ENCODE results near the gene ARHGAP15. TPM values are rescaled to one million over a fixed set of nuclear protein-coding genes. Genes with fewer than 3 reads are reported as not detected.
"Not testable (repeated sequence)": the region's sequence is repeated elsewhere in the genome, so short reads cannot be mapped to it uniquely, and the experiment has no call there.

The ARHGAP15 gene
- total RNA-seq, 1 donor from 2014 or later = 10.0 TPM

DNA sequence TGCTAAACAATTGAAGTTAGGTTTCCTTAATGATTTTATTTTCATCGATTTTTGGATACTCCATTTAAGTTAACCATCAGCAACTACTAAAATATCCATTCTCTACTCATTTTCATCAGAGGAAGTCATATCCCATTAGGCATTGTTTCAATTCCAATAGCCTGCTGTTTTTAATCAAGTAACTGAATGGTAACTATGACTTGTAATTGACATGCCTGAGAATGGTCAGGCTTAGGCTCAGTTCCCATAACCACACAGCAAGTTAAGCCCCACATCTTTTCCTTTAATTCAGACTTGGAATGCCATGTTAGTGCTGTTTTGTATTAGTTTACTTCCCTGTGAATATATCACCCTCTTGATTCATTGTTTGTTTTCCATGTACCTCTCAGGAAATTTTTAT is 398.8 kb downstream of the ARHGAP15 start:
- no peak for DNase-seq (ENCODE audit: low spot score)

DNA sequence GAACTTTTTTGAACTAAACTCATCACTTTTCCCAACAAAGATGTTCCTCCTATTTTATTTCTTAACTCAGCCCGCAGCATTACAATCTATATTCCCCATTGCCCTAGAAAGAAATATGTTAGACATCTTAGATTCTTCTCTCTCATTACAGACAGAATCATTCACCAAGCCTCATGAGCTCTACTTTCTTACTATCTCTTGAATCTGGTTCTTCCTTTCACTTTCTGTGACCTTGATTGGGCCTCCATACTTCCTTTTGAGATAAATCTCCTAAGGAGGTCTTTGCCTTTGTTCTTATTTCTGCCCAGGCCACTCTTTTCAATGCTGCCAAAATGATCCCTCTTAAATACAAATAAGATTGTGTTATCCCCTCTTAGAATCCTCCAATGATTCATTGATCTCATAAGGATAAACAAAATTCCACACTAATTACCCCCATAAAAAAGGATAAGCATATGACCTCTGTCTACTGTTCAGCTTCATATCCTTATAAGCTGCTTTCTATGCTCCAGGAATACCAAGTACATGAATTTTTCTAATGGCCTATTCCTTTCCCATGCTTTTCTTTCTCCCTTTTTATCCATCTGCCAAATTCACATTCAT is 400.0 kb downstream of the ARHGAP15 start:
- DNase-seq (ENCODE audit: low spot score) = no peak

DNA sequence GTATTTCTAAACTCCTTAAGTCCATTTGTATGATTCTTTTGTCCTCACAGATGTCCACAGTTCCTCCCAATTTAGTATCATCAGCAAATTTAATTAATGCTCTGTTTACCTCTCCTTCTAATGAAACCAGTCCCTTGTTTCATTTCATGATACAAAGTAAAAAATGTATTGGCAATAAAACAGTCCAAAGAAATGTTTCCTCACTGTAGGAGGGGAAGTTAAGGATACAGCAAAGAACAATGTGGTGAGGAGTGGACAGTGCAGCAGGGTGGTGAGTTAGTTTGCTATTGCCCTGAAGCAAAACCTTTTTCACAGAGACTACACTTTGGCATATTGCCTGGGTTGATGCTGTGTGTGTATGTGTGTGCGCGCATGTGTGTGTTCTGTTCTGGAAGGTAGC is 401.5 kb downstream of the ARHGAP15 start:
- no peak for DNase-seq (ENCODE audit: low spot score)

DNA sequence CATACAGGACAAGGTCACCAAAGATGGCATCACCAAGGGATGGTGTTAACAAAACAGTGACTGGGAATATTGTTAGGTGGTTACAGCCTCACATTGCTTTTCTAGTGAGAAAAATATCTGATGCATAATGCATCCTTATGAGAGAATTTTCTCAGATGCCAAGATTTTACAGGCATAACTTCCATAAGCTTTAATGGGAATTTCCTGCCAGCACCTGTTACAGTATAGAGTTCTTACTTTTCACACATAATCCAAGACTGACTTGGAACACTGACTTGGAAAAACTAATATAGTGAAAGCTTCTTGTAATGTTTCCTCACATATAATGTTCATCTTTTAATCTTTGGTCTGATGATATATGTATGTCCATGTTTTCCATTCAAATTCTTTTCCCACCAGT is 402.8 kb downstream of the ARHGAP15 start:
- no peak for DNase-seq (ENCODE audit: low spot score)

DNA sequence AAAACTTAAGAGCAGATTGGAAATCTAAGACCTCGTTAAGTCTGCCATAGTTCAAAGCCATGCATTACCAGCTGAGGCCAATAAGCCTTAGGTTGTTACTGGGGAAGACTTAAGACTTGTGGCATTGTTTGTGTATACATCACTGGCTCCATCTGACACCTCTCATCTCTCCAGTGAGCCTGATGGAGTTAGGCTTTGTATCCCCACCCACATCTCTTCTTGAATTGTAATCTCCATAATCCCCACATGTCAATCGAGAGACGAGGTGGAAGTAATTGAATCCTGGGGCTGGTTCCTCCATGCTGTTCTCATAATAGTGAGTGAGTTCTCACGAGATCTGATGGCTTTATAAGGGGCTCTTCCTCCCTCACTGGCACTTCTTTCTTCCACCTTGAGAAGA is 404.6 kb downstream of the ARHGAP15 start:
- DNase-seq (ENCODE audit: low spot score) = no peak

DNA sequence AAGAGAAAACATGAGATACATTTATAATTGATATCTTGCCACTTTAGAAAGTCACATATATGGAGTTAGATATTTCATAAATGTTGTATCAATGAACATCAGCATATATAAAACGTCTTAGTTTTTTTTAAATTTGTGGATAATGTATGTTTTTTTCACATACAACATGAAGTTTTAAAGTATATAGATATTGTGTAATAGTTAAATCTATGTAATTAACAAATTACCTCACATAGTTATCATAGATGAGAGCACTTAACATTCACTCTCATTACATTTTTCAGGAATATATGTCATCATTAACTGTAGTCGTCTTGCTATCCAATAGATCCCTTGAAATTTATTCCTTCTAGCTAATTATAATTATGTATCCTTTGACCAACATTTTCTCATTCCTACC is 406.6 kb downstream of the ARHGAP15 start:
- DNase-seq (ENCODE audit: low spot score) = no peak

DNA sequence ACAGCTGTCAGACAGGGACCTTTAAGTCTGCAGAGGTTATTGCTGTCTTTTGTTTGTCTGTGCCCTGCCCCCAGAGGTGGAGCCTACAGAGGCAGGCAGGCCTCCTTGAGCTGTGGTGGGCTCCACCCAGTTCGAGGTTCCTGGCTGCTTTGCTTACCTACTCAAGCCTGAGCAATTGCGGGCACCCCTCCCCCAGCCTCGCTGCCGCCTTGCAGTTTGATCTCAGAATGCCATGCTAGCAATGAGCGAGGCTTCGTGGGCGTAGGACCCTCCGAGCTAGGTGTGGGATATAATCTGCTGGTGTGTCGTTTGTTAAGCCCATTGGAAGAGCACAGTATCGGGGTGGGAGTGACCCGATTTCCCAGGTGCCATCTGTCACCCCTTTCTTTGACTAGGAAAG is 412.7 kb downstream of the ARHGAP15 start:
- not testable (repeated sequence) for DNase-seq (ENCODE audit: low spot score)

DNA sequence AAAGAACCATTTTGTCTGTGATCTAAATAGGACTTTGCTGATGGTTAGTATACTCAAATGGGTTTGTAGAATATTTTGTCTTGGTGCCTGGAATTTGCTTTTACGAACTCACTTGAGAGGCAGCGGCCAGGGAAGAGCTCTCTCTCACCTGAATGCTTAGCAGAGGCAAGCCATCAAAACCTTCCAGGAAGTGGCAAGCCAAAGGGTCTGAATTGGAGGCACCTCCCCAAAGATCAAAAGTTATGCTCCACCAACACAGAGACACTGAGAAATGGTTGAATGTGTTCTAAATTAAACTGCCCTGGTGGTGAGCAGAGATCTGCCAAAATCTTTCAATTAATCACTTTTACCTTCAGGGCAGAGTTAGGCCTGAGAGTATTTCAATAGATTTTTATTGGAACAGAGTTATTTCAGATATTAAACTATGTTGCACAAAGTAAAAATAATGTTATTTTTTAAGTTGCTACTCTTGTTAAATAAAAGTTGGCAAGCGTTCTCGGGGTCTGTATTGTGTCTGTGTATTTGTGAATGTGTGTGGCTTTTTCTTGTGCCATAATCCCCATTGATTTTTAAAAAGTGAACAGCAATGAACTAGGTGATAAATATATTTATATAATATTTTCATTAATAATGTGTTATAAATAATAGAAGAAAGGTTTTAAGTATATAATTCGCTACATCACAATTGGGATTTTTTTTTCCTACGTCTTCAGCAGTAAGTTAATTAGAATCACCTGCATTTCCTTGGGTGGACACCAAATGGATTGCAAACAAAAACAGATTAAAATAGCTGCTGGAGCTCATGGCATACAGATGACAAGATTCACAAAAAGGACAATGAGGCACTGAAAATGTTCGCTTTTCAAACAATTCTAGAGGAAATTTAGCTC is 416.1 kb downstream of the ARHGAP15 start:
- no peak for DNase-seq (ENCODE audit: low spot score)

DNA sequence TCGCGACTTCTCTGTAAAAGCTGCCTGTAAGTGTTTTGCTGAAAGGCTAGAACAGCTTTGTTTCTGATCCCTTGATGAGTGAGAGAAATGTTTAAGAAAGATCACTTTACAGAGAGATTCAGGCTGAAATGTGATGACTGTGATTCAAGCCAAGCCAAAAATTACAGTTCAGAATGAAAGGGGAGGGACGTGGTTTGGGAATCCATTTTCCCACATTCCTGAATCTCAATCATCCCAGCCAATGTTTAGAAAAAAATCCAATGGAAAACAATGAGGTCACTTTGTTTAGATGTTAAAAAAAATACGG is 416.7 kb downstream of the ARHGAP15 start:
- no peak for DNase-seq (ENCODE audit: low spot score)

DNA sequence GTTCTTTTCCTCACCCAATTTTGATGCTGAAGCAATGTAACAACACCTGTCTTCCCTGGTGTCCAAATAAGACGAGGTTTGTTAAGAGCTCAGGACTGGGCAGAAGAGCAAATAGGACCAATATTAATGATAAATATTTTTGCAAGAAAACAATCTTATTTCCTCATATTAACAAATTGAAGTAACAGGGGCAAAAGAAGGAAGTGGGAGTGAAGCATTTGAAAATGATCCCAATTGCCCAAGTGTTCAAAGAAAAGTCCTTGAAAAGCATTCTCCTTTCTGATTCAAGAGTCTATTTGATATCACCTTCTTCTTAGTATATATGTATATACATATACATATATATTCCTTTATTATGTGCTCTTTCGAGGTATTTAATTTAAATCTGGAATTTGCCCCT is 418.8 kb downstream of the ARHGAP15 start:
- no peak for DNase-seq (ENCODE audit: low spot score)

DNA sequence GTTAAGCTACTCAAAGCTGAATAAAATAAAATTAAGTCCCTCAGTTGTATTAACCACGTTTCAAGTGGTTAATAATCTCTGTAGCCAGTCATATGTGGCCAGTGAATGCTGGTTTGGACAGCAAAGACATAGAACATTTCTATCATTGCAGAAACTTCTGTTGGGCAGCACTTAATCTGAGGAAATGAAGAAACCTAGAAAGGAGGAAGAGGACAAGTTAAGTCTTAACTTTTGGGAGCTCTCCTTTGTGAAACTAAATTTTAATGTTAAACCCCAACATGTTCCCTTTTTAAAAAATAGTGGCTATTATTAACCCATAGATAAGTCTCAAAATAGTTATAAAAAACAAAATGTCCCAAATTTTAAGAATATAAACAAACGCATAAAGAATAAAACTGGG is 421.3 kb downstream of the ARHGAP15 start:
- no peak for DNase-seq (ENCODE audit: low spot score)

DNA sequence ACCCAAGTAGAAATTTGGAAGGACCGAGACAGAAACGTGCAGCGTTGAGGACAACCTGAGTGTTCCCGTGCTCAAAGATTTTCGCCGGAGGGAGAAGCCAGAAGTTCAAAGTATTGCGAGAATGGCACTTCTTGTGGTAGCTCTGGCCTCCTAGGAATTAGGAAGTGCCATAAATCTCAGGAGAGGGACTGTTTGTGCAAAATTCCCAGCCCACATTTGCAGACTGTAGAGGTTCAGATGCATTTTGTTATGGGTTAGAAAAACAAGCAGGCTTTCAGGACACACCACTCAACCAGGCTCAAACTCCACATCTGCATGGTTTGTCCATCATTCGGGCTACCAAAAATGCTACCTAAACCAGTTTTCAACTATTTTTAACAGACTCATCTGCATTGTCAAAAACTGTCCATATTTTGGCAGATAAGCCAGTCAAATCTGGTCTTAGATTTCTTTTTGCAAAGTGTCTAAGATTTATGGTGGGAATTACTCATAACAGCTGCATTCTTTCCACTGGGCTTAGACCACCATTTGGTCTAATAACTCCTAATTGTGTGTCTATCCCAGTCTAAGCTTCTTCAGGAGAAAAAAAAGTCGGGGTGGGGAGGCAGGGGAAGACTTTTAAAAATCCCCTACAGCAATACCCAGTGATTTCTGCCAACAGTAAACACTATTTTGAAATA is 422.9 kb downstream of the ARHGAP15 start:
- no peak for DNase-seq (ENCODE audit: low spot score)

DNA sequence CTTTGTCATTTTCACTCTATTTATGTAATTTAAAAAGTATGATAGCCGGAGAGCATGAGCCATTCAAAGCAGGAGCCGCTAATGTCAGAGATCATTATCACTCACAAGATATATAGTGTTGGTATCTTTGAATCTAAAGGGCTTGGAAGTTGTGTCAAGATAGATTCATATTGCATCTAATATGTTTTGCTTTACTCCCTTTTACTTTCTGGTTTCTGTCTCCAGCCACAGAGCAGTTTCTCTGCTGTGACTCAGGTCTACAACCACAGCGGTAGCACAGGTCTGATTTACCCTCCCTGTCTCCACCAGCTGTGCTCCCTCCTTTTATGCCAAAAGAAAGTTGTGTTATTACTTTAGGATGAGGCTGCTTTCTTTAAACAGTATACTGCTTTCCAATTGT is 424.0 kb downstream of the ARHGAP15 start:
- no peak for DNase-seq (ENCODE audit: low spot score)

DNA sequence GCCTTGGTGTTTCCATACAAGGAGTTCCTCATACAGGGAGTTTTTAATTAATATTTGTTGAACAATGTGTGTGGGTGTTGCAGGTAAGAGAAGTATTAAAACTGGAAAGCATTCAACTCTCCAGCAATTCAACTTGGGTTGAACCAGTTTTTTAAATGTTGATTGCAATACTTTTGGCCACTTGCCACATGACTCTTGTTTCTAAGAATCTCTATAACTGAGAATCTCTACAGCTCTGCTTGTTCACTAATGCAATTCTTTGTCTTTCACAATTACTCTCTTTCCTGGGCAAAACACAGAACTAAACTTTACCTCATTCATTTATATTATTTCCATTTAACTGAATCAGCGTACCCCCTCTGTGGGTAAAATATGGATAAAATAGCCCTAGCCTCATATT is 429.4 kb downstream of the ARHGAP15 start:
- DNase-seq (ENCODE audit: low spot score) = no peak

DNA sequence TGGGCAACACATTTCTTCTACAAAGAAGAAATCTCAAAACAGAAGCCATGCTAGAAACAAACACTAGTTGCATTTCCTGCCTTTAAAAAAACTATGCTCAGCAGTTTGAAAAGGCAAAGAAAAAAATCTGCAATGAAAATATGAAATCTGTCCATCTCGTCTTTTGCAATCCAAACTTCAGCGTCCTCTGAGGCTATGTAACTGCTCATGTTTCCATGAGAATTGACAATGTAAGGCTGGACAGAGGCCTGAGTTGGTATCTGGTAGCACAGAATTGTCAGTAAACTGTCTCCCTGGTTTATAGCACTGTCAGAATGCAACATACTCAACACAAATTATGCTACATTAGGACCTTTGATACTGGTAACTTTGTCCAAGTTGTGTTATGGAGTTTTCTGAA is 429.9 kb downstream of the ARHGAP15 start:
- DNase-seq (ENCODE audit: low spot score) = no peak

DNA sequence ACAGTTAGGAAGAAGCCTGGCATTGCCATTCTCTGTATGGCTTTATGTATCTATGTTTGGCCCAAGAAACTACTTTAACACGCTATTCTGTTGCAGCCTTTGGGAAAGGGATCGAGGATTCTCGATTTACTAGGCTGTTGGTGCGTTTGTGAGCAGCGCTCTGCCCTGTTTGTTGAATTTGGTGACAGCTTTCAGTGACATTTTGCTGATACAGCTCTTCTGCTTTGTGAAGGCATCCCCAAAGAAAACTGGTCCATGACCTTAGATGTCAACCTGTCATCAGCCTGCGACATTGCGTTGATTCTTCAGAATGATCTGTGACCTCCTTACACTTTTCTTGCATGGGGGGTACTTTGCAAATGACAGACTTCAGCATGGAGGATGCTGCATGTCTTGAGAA is 431.5 kb downstream of the ARHGAP15 start:
- no peak for DNase-seq (ENCODE audit: low spot score)

DNA sequence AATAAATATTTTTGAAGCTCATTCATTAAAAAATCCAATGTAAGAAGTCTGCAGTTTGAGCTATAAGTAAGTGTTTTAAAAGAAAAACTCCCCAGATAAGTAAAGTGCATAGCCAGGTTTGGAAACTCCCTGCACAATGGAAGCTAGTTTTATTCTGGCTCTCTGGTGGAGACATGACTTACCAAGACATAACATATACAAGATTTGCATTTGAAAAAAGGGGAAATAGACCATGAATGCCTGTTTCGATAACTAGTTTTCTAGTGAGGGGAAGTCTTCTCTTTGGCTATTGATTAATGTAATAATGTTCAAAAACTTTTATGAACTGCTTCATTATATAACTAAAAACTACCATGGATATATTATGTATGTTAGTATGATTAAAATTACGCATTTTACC is 435.2 kb downstream of the ARHGAP15 start:
- DNase-seq (ENCODE audit: low spot score) = no peak

DNA sequence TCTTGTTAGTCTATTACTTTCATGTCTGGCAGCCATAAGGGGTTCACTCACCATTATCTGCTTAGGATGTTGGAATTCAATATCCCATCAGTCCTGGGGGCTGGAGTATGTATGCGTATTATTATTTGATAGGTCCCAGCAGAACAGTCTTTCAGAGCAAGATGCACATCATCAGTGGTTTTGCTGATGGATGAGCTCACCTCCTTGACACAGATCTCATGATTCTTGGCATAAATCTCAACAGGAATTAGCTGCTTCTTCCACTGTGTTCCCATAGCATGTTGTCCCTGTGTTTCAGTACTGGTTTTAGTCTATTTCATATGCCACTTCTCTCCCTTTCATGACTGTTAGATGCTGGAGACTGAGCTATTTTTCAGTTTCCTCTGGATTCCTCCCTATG is 442.5 kb downstream of the ARHGAP15 start:
- DNase-seq (ENCODE audit: low spot score) = no peak

DNA sequence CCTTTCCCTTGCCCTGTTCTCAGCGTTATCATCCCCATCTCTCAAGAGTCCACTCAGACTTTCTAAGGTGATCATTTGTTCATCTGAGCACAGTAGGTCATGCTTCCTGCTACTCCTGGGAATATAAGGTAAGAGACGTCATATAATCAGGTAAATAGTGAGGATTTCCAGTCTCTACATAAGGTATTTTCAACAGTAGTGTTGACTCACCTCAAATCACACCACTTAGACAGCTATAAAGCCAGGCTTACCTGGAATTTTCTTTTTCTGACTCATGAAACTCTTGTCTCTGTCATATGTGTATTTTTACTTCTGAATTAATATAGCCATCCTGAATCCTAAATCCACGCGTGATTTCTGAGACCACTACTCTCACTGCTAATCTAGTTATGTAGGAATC is 443.2 kb downstream of the ARHGAP15 start:
- DNase-seq (ENCODE audit: low spot score) = no peak

DNA sequence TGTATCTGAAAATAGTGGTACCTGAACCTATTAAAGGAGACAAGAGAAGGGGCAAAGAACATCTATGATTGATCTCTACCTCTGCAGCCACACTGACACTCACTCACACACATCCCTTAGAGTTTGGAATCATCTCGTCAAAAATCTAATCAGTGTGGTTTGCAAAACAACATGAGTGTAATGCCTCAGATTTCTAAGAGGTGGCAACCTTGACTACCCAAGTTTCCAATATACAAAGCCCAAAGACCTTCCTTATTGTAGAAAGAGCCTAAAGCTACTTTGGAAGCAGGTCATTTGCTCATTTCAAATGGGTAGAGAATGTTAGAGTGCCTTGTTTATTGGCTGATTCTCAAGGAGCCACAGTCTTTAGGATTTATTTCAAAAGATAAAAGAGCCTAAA is 444.9 kb downstream of the ARHGAP15 start:
- DNase-seq (ENCODE audit: low spot score) = no peak

DNA sequence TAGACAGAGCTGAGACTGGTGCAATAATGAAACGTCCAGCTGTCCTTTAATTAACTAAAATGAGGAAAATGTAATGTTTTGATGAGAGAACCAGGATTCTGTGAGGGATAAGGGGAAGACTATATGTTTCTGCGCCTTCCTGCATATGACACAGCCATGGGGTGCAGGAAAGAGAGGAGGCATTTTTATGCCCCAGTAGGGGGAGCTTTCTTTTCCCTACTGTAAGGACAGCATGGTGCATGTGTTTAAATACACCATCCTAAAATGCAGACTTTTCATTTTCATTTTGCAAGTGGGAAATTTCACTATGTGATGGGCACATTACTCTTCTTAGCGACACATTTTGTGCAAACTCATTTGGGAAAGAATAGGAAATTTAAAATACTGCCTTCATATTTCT is 446.1 kb downstream of the ARHGAP15 start:
- no peak for DNase-seq (ENCODE audit: low spot score)

DNA sequence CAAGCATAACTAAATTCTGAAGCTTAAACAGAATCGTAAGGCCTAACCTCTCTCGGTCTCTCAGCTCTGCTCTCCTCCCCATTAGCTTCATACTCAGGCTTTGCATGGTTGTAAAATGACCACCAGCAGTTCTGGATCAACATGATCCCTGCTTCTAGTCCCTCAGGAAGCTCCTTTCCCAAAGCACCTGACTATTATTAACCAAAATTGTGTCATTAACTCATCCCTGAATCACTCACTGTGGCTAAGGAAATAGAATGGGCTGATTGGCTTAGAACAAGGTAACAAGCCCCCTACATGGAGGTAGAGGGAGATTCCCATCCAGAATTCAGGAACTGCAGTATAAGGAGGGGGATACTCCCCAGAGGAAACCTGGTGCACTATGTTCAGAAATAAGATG is 448.3 kb downstream of the ARHGAP15 start:
- DNase-seq (ENCODE audit: low spot score) = no peak

DNA sequence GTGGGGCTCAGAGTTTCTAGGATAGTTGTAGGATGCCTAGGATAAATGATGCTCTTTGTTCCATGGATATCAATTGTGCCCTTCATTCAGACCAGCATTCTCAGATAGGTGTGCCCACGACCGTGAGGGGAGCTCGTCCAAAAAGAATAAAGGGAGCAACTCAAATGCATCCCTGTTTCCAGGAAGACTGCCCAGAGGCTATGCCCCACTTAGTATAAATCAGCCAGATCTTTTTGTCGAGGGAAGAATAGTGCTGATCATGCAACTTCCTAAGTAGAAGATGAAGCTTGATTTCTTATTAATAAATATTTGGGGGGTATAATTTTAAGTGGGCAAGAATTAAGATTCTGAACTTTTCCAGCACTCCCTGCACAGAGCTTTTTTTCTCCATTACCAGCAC is 450.2 kb downstream of the ARHGAP15 start:
- no peak for DNase-seq (ENCODE audit: low spot score)

Measured in mucosa of gallbladder (tissue), 1 donor.